HG02623 (cell line): ENCODE results near the gene TMC4.
A peak's percentile ranks its signal among the peaks of the same experiment; 100 is the strongest.
"Not testable (repeated sequence)": the region's sequence is repeated elsewhere in the genome, so short reads cannot be mapped to it uniquely, and the experiment has no call there.

Source experiments
- ATAC-seq: cut with Tn5 transposase; IDR thresholded peaks from one replicate; pipeline ENCODE4 v1.9.1; 2021; ENCODE audit warnings: moderate library complexity; ENCODE audit not compliant: unreplicated experiment

Gene TMC4

DNA sequence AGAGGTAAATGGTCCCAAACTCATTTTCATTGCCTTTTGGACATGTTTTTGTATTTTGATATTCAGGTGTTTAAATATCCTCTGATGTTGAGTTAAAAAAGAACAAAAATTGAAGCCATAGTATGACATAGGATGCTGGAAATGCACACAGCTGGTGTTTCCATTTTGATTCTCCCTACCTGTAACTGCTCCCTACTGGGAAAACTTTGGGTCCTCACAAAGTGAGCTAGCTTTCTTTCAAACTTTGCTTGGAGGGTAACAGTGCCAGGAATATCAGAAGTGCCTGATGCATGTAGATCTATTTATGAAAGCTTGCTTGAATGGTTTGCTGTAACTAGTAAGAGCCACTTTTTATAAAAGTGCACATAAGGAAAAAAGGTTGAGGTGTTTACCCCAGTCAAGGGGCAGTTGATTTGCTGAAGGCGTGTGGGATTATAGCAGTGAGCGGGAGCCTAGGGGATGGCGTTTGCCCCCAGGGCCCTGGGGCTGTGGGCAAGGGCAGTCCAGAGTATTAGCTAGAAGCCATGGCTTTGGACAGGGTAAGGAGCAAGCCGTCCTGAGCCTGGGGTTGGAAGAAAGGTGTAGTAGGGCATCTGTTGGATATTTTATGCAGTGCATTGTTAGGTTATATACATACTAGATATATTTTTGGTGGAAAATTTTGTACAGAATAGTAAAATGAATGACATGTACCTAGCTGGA lies 32.0 kb upstream of the TMC4 start:
- ATAC-seq = no peak

DNA sequence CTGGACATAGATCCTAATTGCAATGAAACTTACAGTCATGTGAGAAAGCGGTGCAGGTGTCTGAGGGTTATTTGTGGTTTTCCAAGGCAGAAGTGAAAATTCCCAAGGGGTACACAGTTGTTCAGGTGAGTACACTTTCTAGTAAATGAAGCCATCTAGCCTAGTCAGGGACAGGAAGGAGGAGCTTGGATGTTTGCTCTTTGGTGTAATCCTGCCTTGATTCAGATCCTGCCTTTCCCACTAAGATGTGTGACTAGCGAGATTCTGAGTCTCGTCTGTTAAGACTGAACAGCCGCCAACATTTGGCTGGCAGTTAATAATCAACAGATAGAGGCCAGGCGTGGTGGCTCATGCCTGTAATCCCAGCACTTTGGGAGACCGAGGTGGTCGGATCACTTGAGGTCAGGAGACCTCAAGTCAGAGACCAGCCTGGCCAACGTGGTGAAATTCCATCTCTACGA lies 30.2 kb upstream of the TMC4 start:
- ATAC-seq = no peak

DNA sequence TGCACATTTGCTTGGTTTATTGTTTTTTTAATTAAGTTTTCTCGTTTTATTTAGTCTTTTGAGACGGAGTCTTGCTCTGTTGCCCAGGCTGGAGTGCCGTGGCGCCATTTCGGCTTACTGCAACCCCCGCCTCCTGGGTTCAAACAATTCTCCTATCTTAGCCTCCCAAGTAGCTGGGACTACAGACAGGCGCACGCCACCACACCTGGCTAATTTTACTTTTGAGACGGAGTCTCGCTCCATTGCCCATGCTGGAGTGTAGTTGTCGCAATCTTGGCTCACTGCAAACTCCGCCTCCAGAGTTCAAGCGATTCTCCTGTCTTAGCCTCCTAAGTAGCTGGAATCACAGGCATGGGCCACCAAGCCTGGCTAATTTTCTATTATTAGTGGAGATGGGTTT lies 29.0 kb upstream of the TMC4 start:
- no peak for ATAC-seq

DNA sequence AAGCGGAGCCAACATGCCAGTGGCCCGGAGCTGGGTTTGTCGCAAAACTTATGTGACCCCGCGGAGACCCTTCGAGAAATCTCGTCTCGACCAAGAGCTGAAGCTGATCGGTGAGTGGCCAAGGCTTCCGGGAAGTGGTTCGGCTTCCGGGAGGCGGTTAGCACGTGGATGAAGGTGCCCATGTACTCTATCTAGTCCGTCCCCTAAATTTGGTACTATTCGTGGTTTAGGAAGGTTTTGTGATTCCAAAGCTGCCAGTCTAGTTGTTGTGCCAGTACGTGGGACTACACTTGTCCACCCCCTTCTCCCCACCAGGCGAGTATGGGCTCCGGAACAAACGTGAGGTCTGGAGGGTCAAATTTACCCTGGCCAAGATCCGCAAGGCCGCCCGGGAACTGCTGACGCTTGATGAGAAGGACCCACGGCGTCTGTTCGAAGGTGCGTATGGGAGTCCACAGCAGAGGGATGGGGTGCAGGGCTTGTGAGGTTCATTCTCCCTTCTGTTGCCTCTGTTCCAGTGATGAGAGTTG lies 28.3 kb upstream of the TMC4 start:
- ATAC-seq = no peak

DNA sequence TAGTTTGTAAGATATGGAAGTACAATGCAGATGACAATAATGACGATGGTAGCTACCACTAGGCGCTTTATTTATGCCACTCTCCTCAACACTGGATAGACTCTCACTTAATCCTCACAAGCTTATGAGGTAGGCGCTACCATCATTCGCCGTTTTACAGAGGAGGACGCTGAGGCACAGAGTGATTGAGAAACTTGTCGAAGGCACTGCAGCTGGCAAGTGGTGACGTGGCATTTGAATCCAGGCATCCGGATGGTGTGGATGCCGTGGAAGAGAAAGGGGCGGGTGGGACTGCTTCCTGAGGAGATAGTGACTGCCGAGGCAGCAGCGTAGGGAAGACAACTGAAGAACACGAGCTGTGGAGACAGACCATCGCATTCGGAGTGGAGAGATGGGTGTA lies 26.4 kb upstream of the TMC4 start:
- ATAC-seq = no peak

DNA sequence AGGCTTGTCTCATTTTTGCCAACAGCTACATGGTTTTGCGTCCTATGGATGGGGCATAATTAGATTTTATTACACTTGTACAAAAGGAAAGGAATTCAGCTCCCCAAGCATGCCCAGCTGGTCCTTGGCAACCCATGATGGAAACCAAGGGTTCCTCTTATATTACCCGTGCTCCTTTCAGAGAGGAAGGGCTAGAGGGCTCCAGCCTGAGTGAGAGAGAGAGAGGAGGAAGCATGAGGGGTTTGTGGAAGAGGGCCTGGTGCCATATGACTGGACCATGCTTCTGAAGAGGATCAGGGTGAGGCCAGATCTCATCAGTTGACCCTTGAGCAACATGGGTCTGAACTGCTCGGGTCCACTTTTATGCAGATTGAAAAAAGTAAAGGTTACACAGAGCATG lies 24.2 kb upstream of the TMC4 start:
- ATAC-seq = no peak

DNA sequence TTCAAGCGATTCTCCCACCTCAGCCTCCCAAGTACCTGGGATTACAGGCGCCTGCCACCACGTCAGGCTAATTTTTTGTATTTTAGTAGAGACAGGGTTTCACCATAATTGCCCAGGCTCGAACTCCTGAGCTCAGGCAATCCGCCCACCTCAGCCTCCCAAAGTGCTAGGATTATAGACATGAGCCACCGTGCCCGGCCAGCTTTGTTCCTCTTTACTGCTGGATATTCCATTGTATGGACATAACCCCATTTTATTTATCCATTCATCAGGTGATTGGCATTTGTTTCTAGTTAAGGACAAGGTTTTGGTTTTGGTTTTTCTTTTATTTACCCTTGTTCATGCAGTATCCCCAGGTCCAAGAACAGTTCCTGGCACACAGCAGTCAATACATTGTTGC lies 23.6 kb upstream of the TMC4 start:
- ATAC-seq = no peak

DNA sequence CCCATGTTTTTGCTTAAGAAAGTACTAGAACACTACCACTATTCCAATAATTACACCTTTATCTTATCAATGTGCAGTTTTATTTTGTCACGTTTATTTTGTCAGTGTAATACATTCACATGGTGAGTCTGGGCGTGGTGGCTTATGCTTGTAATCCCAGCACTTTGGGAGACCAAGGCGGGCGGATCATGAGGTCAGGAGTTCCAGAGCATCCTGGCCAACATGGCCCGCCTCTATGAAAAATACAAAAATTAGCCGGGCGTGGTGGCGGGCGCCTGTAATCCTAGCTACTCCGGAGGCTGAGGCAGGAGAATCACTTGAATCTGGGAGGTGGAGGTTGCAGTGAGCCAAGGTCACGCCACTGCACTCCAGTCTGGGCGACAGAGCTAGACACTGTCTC lies 21.5 kb upstream of the TMC4 start:
- not testable (repeated sequence) for ATAC-seq

DNA sequence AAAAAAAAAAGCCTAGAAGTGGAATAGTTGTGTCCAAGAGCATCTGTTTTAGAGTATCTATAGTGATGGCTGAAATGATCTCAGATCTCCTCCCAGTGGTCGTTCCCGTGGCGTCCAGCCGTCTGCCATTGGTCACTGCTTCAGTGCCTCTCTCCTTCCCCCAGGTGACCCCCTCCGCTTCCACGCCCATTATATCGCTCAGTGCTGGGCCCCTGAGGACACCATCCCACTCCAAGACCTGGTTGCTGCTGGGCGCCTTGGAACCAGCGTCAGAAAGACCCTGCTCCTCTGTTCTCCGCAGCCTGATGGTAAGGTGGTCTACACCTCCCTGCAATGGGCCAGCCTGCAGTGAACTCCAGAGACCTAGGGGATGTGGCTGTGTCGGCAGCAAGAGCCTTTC lies 20.1 kb upstream of the TMC4 start:
- ATAC-seq = no peak

DNA sequence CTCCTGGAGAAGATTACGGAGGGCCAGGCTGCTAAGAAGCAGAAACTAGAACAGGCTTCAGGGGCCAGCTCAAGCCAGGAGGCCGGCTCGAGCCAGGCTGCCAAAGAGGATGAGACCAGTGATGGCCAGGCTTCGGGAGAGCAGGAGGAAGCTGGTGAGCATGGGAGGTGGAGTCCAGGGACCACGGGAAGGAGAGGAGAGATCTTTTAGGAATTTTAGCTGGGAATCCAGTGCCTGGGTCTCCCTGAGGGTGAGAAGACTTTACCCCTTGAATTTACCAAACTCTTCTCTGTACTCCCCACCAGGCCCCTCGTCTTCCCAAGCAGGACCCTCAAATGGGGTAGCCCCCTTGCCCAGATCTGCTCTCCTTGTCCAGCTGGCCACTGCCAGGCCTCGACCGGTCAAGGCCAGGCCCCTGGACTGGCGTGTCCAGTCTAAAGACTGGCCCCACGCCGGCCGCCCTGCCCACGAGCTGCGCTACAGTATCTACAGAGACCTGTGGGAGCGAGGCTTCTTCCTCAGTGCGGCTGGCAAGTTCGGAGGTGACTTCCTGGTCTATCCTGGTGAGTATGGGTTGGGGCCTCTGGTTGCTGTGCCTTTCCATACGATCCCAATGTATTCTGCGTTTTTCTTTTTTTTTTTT lies 19.0 kb upstream of the TMC4 start:
- ATAC-seq = no peak

DNA sequence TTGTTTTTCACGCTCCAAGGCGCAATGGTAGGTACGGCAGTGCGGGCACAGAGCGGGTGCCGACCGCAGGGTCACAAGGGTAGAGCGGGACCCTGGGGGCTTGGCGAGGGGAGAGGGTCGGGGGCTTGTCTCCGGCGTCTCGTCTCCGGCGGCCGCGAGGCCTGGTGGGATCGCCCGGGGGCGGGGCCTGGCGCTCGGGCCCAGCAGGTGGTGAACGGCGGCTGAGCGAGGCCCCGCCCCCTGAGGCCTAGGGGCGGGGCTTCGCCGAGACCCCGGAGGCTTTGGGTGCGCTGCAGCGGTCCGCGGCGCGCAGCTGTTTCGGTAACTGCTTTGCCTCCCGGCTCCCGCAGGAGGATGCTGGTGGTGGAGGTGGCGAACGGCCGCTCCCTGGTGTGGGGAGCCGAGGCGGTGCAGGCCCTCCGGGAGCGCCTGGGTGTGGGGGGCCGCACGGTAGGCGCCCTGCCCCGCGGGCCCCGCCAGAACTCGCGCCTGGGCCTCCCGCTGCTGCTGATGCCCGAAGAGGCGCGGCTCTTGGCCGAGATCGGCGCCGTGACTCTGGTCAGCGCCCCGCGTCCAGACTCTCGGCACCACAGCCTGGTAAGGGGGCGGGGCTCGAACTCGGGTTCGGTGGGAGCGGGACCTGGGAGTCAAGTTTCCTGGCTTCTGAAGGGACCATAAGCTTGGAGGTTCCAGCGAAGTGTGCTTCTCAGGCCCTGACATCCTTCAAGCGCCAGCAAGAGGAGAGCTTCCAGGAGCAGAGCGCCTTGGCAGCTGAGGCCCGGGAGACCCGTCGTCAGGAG lies 18.3 kb upstream of the TMC4 start, which contains the start of gene TSEN34:
TSEN34 (plus strand) TSS at position 298 of the 800 bp plus-strand sequence; CDS start at position 355, 57 bp downstream.
- ATAC-seq = peak; percentile 23

DNA sequence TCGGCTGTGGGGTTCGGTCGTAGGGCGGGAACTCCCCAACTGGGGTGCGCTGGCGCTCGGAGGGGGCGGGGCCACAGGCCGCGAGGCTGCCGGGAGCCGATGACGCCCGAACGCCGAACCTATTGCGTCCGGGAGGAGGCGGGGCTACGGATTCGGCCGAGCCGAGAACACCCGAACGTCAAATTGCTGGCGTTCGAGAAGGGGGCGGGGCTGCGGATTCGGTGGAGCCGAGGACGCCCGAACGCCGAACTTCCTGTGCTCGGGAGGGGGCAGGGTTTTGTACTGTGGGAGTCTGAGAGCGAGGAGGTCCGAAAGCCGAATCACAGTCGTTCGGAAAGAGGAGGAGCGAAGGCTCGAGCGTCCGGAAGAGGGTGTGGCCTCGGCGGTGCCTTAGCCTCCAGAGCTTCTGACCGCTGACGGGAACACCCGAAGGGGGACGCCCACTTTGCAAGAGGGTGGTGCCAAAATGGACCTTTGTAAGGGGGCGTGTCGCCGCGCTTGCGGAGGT lies 17.6 kb upstream of the TMC4 start:
- ATAC-seq = peak; percentile 39

DNA sequence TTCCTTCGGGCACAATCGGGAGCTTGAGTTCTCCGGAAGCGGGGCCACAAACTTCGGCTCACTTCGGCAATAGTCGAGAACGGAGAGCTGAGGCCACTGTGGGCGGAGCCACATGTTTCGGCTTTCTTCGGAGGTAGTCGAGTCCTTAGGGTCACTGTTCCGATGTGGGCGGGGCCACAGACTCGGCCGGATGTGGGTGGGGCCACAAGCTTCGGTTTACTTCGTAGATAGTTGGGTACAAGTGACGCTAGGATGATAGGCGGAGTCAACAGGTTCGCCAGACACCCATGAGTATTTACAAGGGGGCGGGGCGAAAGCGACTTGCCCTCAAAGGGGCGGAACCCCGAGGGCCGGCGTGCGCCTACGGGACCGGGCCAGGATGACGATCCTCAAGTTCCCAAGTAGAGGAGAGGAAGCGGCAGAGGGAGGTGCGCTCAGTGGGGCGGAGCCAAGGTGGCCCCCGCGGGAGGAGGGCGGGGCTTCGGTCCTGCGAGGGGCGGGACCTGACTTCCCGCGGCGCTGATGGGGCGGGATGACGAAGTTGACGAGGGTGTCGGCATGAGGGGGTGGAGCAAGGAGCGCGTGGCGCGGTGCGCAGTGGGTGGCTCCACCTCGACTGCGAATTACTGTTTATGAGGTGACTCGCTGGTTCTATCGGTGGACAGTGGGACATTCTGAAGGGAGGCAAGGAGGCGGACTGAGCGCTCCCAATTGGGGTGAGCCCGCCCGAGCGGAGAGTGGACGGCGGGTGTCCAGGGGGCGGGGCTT lies 17.0 kb upstream of the TMC4 start:
- ATAC-seq = peak; percentile 39

DNA sequence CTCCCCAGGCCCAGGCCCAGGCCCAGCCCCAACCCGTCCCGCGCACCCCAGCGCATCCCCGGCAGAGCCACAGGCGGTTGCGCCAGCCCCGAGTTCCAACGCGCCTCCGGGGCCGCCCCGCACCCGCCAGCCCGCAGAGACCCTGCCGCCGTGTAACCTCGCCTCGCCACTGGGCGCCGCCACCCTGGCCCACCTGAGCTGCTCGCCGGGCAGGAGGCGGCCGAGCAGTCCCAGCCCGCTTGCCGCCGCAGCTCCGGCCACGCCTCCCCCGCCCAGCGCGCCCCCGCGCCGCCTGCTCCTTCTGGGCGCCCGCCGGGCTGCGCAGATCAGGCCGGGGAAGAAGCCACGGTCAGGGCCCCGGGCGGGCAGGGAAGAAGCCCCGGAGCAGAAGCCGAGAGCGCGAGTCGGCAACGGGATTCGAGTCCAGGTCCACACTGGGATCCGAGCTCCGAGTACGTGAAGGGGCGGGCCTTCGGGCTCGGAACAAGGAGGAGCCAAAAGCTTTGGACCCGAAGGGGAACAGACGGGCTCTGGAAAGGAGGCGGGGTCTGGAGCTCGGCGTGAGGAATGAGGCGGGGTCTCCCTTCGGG lies 16.3 kb upstream of the TMC4 start, which contains the start of gene MBOAT7:
MBOAT7 (minus strand) TSS at position 436 of the 590 bp plus-strand sequence. CDS start 1,072 bp downstream, outside the sequence.
- peak; percentile 6 for ATAC-seq

DNA sequence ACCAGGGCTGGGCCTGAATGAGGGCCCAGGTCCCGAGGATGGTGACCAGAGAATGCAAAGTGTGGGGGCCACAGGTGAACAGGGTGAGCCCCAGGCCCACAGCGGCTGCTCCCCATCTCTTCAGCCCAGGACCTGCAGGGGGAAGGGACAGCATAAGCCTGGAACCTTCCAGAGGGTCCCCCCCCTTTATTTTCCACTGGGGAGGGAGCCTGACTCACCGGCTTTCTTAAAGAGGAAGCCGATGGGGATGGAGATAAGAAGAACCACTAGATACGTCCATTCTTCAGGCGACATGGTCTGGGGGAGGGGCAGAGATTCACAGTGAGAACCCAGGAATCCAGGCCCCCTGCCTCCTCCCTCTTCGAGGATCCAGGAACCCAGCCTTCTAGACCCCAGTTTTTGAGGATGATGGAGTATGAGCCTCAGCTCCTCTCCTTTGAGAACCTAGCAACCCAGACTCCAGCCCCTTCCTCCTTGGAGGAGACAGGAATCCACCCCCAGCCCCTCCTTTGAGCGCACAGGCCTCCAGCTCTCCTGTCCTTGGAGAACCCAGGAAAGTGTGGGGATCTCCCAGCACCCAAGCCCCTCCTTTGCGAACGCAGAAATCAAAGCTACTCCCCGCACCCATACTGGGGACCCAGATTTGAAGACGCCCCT lies 15.4 kb upstream of the TMC4 start:
- ATAC-seq = no peak

DNA sequence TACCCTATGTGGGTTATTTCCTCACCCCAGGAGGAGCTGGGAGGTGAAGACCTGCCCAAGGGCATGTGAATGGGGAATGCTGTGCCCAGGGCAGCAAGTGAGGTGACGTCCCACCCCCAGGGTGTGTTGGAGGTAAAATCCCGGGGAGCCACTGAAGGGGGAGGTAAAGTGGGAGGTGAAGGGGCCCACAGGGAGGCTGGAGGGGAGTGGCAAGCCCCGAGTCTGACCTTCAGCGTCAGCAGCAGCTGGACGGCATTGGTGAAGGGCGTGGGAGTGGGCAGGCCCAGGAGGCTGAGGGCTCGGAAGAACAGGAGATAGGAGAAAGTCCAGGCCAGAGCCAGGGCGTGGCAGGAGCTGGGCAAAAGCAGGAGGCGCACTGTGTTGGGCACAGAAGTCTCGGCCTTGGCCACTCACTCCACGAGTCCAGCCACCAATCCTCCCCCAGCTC lies 14.0 kb upstream of the TMC4 start:
- ATAC-seq = no peak

DNA sequence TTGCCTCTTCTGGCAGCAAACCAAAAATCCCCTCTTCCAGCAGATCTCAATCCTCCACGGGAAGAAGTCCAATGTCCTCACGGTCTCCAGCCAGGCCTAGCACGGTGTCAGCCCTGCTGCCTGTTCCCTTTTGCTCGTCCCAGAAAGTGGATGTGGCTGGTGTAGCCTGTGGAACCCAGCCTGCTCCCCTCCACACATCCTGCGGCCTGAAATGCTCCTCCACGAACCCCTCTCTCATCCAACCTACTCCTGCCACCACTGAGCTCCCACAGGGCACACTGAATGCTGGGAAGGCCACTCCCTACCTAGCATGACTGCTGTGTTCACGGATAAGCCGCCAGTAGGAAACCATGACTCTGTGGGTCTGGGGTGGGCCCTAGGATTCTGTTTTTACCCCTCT lies 13.4 kb upstream of the TMC4 start:
- no peak for ATAC-seq

DNA sequence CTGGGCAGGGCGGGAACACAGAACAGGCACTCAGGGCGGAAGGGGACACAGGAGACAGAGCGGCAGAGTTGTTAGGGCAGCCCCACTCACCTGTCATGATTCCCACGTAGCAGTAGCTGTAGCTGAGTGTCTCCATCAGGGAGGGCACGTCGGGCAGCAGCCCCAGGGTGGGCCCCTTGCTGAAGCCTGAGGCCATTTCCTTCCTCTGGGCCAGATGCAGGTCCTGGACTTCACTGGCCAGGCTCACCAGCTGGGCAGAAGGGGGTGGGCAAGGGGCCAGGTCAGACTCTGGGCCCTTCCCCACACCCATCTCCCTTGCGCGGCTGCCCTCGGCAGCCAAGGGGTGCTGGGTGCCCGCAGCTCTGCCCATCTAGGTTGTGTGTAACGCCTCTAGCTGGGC lies 10.5 kb upstream of the TMC4 start:
- no peak for ATAC-seq

DNA sequence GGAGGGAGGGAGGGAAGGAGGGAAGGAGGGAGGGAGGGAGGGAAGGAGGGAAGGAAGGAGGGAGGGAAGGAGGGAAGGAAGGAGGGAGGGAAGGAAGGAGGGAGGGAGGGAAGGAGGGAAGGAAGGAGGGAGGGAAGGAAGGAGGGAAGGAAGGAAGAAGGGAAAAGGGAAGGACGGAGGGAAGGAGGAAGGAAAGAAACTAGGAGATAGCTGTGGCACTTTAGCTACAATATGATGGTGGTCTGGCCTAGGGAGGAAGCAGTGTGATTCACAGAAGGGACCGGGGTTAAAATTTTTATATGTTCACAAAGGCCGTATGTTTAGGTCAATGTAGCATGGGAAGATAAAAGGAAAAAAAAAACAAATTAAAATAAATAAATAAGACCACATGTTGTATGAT lies 8.9 kb upstream of the TMC4 start:
- not testable (repeated sequence) for ATAC-seq
